UCSD-AML1 (cell line): Measurements from ENCODE around the gene ATPAF1.
A peak's percentile ranks its signal among the peaks of the same experiment; 100 is the strongest.
"Not testable (repeated sequence)": the region's sequence is repeated elsewhere in the genome, so short reads cannot be mapped to it uniquely, and the experiment has no call there.

Experiments used
- DNase-seq: peaks from one replicate; lab custom pipeline; 2025; ENCODE audit not compliant: unreplicated experiment; lab: John Stamatoyannopoulos, UW

ATPAF1 gene

GRCh38 chr1:46667782-46668760 lies at the start of gene ATPAF1:
Gene ATPAF1 (minus strand): TSS chr1:46668364. CDS start chr1:46668322, 42 bp downstream.
- DNase-seq = peak; percentile 55

- DNase-seq = no peak
These were observed 49.5 kb upstream of the ATPAF1 start for GRCh38 chr1:46717654-46718053.

- DNase-seq = no peak
These were observed 46.8 kb upstream of the ATPAF1 start for GRCh38 chr1:46714976-46715375.

GRCh38 chr1:46708121-46708520 lies 40.0 kb upstream of the ATPAF1 start:
- no peak for DNase-seq

GRCh38 chr1:46705408-46705807 lies 37.2 kb upstream of the ATPAF1 start:
- no peak for DNase-seq

DNA sequence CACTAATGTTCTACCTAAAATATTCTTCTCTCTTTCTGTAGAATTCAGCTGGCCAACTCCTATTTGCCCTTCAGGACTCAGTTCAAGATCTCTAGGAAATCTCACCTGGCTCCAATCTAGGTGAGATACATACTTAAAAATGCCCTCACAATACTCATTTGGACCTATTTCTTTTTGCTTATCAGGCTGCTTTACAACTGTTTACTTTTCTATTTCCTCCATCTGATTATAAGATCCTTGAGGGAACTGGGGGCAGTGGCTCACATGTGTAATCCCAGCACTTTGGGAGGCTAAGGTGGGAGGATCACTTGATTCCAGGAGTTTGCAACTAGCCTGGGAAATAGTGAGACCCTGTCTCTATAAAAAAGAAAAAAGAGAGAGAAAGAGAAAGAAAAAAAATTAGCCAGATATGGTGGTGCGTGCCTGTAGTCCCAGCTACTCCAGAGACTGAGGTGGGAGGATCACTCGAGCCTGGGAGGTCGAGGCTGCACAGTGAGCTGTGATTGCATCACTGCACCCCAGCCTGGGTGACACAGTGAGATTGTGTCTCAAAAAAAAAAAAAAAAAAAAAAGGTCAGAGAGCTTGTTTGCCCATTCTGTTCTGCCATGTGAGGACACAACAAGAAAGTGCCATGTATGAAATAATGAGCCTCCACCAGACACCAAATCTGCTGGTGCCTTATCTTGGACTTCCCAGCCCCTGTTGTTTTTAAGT lies 35.9 kb upstream of the ATPAF1 start:
- no peak for DNase-seq

GRCh38 chr1:46699666-46700065 lies 31.5 kb upstream of the ATPAF1 start:
- no peak for DNase-seq

- no peak for DNase-seq
These were observed 28.9 kb upstream of the ATPAF1 start for GRCh38 chr1:46697053-46697452.

DNA sequence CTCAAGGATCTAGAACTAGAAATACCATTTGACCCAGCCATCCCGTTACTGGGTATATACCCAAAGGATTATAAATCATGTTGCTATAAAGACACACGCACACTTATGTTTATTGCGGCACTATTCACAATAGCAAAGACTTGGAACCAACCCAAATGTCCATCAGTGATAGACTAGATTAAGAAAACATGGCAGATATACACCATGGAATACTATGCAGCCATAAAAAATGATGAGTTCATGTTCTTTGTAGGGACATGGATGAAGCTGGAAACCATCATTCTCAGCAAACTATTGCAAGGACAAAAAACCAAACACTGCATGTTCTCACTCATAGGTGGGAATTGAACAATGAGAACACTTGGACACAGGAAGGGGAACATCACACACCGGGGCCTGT lies 26.5 kb upstream of the ATPAF1 start:
- not testable (repeated sequence) for DNase-seq

GRCh38 chr1:46692811-46693770 lies 24.9 kb upstream of the ATPAF1 start:
- no peak for DNase-seq

GRCh38 chr1:46691997-46692790 lies 24.0 kb upstream of the ATPAF1 start:
- no peak for DNase-seq

GRCh38 chr1:46690931-46691421 lies 22.8 kb upstream of the ATPAF1 start:
- DNase-seq = no peak

DNA sequence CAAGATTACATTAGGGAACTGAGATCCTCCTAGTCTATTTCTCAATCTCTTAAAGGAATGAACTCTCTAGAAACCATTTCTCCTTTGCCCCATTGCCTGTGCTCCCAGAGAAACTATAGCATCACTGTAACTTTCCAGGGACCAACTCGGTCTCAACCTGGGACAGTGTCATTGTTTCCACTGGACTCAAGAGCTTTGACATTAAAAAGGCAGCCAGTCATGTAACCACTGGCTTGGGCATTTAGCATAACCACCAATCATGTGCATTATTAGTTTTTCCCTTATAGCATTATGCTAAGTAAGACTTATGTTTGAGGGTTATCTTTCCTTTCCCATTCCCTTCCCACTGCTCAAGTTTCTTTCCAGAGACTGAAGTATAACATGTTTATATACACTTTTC lies 21.7 kb upstream of the ATPAF1 start:
- no peak for DNase-seq

DNA sequence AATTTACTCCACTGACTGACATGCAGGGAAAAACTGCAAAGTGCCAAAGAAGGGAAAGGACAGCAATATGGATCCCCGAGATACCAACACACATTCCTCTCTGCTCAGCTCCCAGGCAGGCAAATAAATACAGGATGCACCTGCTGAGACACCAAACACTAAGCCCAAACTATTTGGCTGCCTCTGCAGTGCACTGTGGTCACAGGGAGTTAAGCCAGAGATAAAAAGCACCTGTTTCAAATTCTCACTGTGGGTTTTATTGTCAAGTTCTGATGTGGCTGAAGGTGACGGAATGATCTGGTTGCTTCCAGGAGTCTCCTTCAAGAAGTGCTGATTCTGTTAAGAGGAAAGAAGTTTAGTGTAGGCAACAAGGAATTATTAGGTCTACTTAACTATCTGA lies 21.2 kb upstream of the ATPAF1 start:
- DNase-seq = no peak

- DNase-seq = no peak
These were observed 19.9 kb upstream of the ATPAF1 start for GRCh38 chr1:46687921-46688509.

- no peak for DNase-seq
These were observed 19.0 kb upstream of the ATPAF1 start for GRCh38 chr1:46687093-46687659.

GRCh38 chr1:46686255-46686654 lies 18.1 kb upstream of the ATPAF1 start:
- DNase-seq = no peak

- DNase-seq = no peak
These were observed 16.5 kb upstream of the ATPAF1 start for GRCh38 chr1:46684670-46685069.

- DNase-seq = no peak
These were observed 13.9 kb upstream of the ATPAF1 start for GRCh38 chr1:46682064-46682463.
